ENCODE results near the gene PTGR3.

Gene PTGR3

GRCh38 chr18:75200605-75201280 is 8.2 kb downstream of the PTGR3 start:
- no peak overlapping the region for H3K4me2 ChIP-seq (ENCODE audit: insufficient read depth, low read length)
- peaks cover 4% of the 10 kb centered on the region for H3K4me1 ChIP-seq (ENCODE audit: insufficient read depth, low read length)
- H3K27ac ChIP-seq (ENCODE audit: low read length) = no peak overlapping the region
- H3K79me2 ChIP-seq (ENCODE audit: insufficient read depth, low read length) = peaks cover 69% of the 10 kb centered on the region
- H3K9me3 ChIP-seq (ENCODE audit: insufficient read depth, low read length, severe bottlenecking) = no peaks in the 10 kb centered on the region
- no peak overlapping the region for H2AFZ ChIP-seq (ENCODE audit: low read depth, low read length)
- H3K36me3 ChIP-seq (ENCODE audit: insufficient read depth, low read length) = peaks cover 41% of the 10 kb centered on the region
- H3K27me3 ChIP-seq (ENCODE audit: insufficient read depth, low read length, poor library complexity) = no peaks in the 10 kb centered on the region
- DNase-seq = no peak
- ATAC-seq (ENCODE audit: insufficient read depth, low read depth) = no peak
- no peak overlapping the region for H3K9ac ChIP-seq (ENCODE audit: low read depth, low read length)
- TF ChIP-seq, protein P1, sequence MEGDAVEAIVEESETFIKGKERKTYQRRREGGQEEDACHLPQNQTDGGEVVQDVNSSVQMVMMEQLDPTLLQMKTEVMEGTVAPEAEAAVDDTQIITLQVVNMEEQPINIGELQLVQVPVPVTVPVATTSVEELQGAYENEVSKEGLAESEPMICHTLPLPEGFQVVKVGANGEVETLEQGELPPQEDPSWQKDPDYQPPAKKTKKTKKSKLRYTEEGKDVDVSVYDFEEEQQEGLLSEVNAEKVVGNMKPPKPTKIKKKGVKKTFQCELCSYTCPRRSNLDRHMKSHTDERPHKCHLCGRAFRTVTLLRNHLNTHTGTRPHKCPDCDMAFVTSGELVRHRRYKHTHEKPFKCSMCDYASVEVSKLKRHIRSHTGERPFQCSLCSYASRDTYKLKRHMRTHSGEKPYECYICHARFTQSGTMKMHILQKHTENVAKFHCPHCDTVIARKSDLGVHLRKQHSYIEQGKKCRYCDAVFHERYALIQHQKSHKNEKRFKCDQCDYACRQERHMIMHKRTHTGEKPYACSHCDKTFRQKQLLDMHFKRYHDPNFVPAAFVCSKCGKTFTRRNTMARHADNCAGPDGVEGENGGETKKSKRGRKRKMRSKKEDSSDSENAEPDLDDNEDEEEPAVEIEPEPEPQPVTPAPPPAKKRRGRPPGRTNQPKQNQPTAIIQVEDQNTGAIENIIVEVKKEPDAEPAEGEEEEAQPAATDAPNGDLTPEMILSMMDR (IDR thresholded peaks at IDR 0.05; ENCODE audit: borderline replicate concordance, extremely low read depth, low read length, poor library complexity, severe bottlenecking) = no peak
- TF ChIP-seq EZH2 (IDR thresholded peaks at IDR 0.05; ENCODE audit: borderline replicate concordance, low read depth, low read length, severe bottlenecking) = no peak
- peaks cover 41% of the 10 kb centered on the region for H4K20me1 ChIP-seq (ENCODE audit: insufficient read depth, low read length)
- H3K4me3 ChIP-seq (ENCODE audit: low read depth in 1 of 2, low read length in 2 of 2) = no peak overlapping the region

DNA sequence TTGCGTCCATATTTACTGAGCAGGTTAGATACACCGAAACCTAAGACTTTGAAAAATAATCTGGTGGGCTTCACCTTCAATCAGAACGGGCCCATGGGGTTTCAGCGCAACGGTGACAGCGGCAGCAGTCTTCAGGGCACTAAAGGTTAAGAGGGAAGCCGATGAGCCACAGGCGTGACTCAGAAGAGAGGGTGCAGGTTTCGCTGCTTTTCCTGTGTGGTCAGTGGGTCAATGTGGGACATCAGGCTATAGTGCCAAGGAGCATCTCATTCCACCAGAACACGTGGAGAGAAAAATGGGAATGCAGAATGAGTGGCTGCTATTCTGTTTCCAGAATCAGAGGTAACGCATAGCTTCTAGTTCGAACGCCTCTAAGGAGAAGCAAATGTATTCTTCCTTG is 8.9 kb downstream of the PTGR3 start:
- Histone ChIP-seq H3K27ac (ENCODE audit: low read length) (no peak overlapping the region), H2AFZ (ENCODE audit: low read depth, low read length) (no peak overlapping the region)
- ATAC-seq (ENCODE audit: insufficient read depth, low read depth) = no peak

DNA sequence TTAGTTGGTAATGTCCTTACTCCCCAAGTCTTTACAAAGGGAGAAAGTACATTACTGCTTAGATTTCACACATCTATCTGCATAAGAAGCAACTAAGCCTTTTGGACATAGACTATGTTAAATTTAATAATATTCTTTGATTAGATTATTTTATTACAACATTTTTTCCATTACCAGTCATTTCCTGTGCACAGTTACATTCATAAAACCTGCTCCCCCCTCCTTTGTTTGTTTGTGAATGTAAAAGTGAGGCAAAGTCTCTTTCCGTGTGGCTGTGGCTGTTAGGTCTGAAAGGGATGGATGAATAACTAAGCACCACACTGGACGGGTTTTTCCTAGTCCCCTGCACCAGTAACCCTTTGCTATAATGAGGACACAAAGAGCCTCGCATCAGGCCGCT is 9.6 kb downstream of the PTGR3 start:
- Histone ChIP-seq H3K4me1 (ENCODE audit: insufficient read depth, low read length) (no peaks in the 10 kb centered on the region), H3K27ac (ENCODE audit: low read length) (no peak overlapping the region), H3K4me3 (ENCODE audit: low read depth in 1 of 2, low read length in 2 of 2) (no peak overlapping the region), H2AFZ (ENCODE audit: low read depth, low read length) (no peak overlapping the region), H3K9ac (ENCODE audit: low read depth, low read length) (no peak overlapping the region), H4K20me1 (ENCODE audit: insufficient read depth, low read length) (peaks cover 32% of the 10 kb centered on the region), H3K9me3 (ENCODE audit: insufficient read depth, low read length, severe bottlenecking) (no peaks in the 10 kb centered on the region), H3K36me3 (ENCODE audit: insufficient read depth, low read length) (peaks cover 34% of the 10 kb centered on the region), H3K27me3 (ENCODE audit: insufficient read depth, low read length, poor library complexity) (no peaks in the 10 kb centered on the region), H3K79me2 (ENCODE audit: insufficient read depth, low read length) (peaks cover 55% of the 10 kb centered on the region), H3K4me2 (ENCODE audit: insufficient read depth, low read length) (no peak overlapping the region)
- TF ChIP-seq, protein P1 (IDR thresholded peaks at IDR 0.05; ENCODE audit: borderline replicate concordance, extremely low read depth, low read length, poor library complexity, severe bottlenecking) = no peak
- TF ChIP-seq EZH2 (IDR thresholded peaks at IDR 0.05; ENCODE audit: borderline replicate concordance, low read depth, low read length, severe bottlenecking) = no peak
- ATAC-seq (ENCODE audit: insufficient read depth, low read depth) (no peak), DNase-seq (no peak)

More for the DNA sequence above, 8.9 kb downstream of the PTGR3 start:
- no peaks in the 10 kb centered on the region for H3K4me1 ChIP-seq (ENCODE audit: insufficient read depth, low read length)
- peaks cover 40% of the 10 kb centered on the region for H3K36me3 ChIP-seq (ENCODE audit: insufficient read depth, low read length)
- no peak overlapping the region for H3K9ac ChIP-seq (ENCODE audit: low read depth, low read length)
- H4K20me1 ChIP-seq (ENCODE audit: insufficient read depth, low read length) = peaks cover 39% of the 10 kb centered on the region
- no peak for DNase-seq
- no peak overlapping the region for H3K4me3 ChIP-seq (ENCODE audit: low read depth in 1 of 2, low read length in 2 of 2)
- no peaks in the 10 kb centered on the region for H3K27me3 ChIP-seq (ENCODE audit: insufficient read depth, low read length, poor library complexity)
- H3K4me2 ChIP-seq (ENCODE audit: insufficient read depth, low read length) = no peak overlapping the region
- H3K79me2 ChIP-seq (ENCODE audit: insufficient read depth, low read length) = peaks cover 62% of the 10 kb centered on the region
- no peak for TF ChIP-seq EZH2 (IDR thresholded peaks at IDR 0.05; ENCODE audit: borderline replicate concordance, low read depth, low read length, severe bottlenecking)
- TF ChIP-seq, protein P1 (IDR thresholded peaks at IDR 0.05; ENCODE audit: borderline replicate concordance, extremely low read depth, low read length, poor library complexity, severe bottlenecking) = no peak
- no peaks in the 10 kb centered on the region for H3K9me3 ChIP-seq (ENCODE audit: insufficient read depth, low read length, severe bottlenecking)
